Measurements from ENCODE around the gene TEX36. TPM values are rescaled to one million over a fixed set of nuclear protein-coding genes. Genes with fewer than 3 reads are reported as not detected.
A peak's percentile ranks its signal among the peaks of the same experiment; 100 is the strongest.

The TEX36 gene
- not detected for total RNA-seq

- intact Hi-C loops (cut with DNase I): no loop called here
- TF ChIP-seq CTCF (IDR thresholded peaks at IDR 0.05): no peak
Observed at GRCh38 chr10:125683063-125683462, at the start of gene TEX36. Gene TEX36, minus strand, starts transcription at chr10:125683163. Its CDS starts 174 bp downstream, at chr10:125682989.

GRCh38 chr10:125727436-125727835, 44.5 kb upstream of the TEX36 start:
- H3K36me3 ChIP-seq: peaks cover 71 to 95% of the 10 kb centered on the region in 2 donors
- H3K4me3 ChIP-seq: no peak overlapping the region
- no peaks in the 10 kb centered on the region for H3K27me3 ChIP-seq
- TF ChIP-seq CTCF (IDR thresholded peaks at IDR 0.05): no peak
- no peak for DNase-seq (ENCODE audit: low spot score in 2 of 2)
- H3K9me3 ChIP-seq: no peaks in the 10 kb centered on the region
- no peaks in the 10 kb centered on the region for H3K4me1 ChIP-seq
- H3K27ac ChIP-seq: no peak overlapping the region
- intact Hi-C loops (cut with DNase I): no loop called here

More at GRCh38 chr10:125683063-125683462, at the start of gene TEX36:
- DNase-seq (ENCODE audit: low spot score in 2 of 2): no peak
- Histone ChIP-seq H3K27me3 (no peaks in the 10 kb centered on the region), H3K36me3 (no peaks in the 10 kb centered on the region), H3K27ac (no peak within 1 kb of the TSS), H3K4me3 (no peak within 1 kb of the TSS), H3K9me3 (no peaks in the 10 kb centered on the region), H3K4me1 (no peaks in the 10 kb centered on the region)

GRCh38 chr10:125726914-125727313, 44.0 kb upstream of the TEX36 start:
- Histone ChIP-seq H3K9me3 (no peaks in the 10 kb centered on the region), H3K4me1 (no peaks in the 10 kb centered on the region), H3K27me3 (no peaks in the 10 kb centered on the region), H3K36me3 (peaks cover 71 to 91% of the 10 kb centered on the region in 2 donors), H3K27ac (no peak overlapping the region), H3K4me3 (no peak overlapping the region)
- no peak for TF ChIP-seq CTCF (IDR thresholded peaks at IDR 0.05)
- no peak for DNase-seq (ENCODE audit: low spot score in 2 of 2)
- intact Hi-C loops (cut with DNase I): no loop called here

GRCh38 chr10:125722811-125723210, 39.8 kb upstream of the TEX36 start:
- intact Hi-C loops (cut with DNase I): no loop called here
- H3K27ac ChIP-seq: no peak overlapping the region
- no peak for DNase-seq (ENCODE audit: low spot score in 2 of 2)
- H3K36me3 ChIP-seq: peaks cover 37 to 58% of the 10 kb centered on the region in 2 donors
- H3K4me3 ChIP-seq: no peak overlapping the region
- no peak for TF ChIP-seq CTCF (IDR thresholded peaks at IDR 0.05)
- H3K4me1 ChIP-seq: peaks cover 3 to 13% of the 10 kb centered on the region in 2 donors
- H3K9me3 ChIP-seq: no peaks in the 10 kb centered on the region
- no peaks in the 10 kb centered on the region for H3K27me3 ChIP-seq

GRCh38 chr10:125721035-125721434, 38.1 kb upstream of the TEX36 start:
- H3K27me3 ChIP-seq: no peaks in the 10 kb centered on the region
- intact Hi-C loops (cut with DNase I): no loop called here
- H3K4me3 ChIP-seq: no peak overlapping the region
- H3K9me3 ChIP-seq: no peaks in the 10 kb centered on the region
- H3K36me3 ChIP-seq: peaks cover 22 to 41% of the 10 kb centered on the region in 2 donors
- TF ChIP-seq CTCF (IDR thresholded peaks at IDR 0.05): no peak
- H3K27ac ChIP-seq: no peak overlapping the region
- DNase-seq (ENCODE audit: low spot score in 2 of 2): no peak
- peaks cover 3 to 13% of the 10 kb centered on the region in 2 donors for H3K4me1 ChIP-seq

- TF ChIP-seq CTCF (IDR thresholded peaks at IDR 0.05): no peak
- intact Hi-C loops (cut with DNase I): no loop called here
- Histone ChIP-seq H3K36me3 (peaks cover 14 to 32% of the 10 kb centered on the region in 2 donors), H3K9me3 (peaks cover 0 to 2% of the 10 kb centered on the region in 2 donors), H3K4me3 (peak overlapping the region; percentile 93 to 94), H3K27ac (peak overlapping the region; percentile 85 to 95), H3K27me3 (no peaks in the 10 kb centered on the region), H3K4me1 (peaks cover 3 to 13% of the 10 kb centered on the region in 2 donors)
- DNase-seq (ENCODE audit: low spot score in 2 of 2): no peak
Observed at GRCh38 chr10:125720002-125720382, 37.0 kb upstream of the TEX36 start.
